ENCODE data around the gene KCNQ5.

The KCNQ5 gene

DNA sequence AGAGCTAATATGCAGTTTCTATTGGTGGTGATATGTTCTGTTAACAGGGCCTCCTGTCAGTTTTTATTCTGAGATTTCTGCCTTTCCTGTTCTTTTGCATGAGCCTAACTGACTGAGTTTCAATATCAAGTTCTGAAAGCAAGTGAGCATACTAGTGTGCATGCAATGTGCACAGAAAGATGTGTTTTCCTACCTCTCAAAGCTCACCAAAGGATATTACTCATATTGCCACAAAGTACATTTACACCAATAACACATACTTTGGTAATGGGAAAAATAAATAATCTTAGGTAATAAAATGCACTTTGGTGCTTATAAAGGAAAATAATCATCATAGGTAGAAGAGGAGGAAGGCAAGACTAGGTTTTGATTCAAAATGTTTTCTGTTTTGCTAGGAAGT is 408.4 kb downstream of the KCNQ5 start:
- Histone ChIP-seq H3K4me3 (ENCODE audit: low read depth, low read length) (no peak overlapping the region), H3K9me3 (ENCODE audit: control insufficient read depth, insufficient read depth, low read depth, low read length) (no peaks in the 10 kb centered on the region), H3K27ac (ENCODE audit: extremely low read depth, low read depth, low read length) (no peak overlapping the region), H3K36me3 (ENCODE audit: control insufficient read depth in 2 of 2, insufficient read depth in 1 of 2, low read length in 2 of 2) (no peaks in the 10 kb centered on the region), H3K4me1 (ENCODE audit: control insufficient read depth, insufficient read depth, low read length) (peaks cover 29% of the 10 kb centered on the region)
- CTCF ChIA-PET, result interaction anchor here (0.6 kb wide), 1 partner anchor 152 kb away, joined by 3 read pairs; no protein-coding TSS in a partner anchor
- POLR2A ChIA-PET, result no interaction called here
- TF ChIP-seq ZNF624 (tag by site-specific recombination; IDR thresholded peaks at IDR 0.05), result no peak
- TF ChIP-seq, protein P1, sequence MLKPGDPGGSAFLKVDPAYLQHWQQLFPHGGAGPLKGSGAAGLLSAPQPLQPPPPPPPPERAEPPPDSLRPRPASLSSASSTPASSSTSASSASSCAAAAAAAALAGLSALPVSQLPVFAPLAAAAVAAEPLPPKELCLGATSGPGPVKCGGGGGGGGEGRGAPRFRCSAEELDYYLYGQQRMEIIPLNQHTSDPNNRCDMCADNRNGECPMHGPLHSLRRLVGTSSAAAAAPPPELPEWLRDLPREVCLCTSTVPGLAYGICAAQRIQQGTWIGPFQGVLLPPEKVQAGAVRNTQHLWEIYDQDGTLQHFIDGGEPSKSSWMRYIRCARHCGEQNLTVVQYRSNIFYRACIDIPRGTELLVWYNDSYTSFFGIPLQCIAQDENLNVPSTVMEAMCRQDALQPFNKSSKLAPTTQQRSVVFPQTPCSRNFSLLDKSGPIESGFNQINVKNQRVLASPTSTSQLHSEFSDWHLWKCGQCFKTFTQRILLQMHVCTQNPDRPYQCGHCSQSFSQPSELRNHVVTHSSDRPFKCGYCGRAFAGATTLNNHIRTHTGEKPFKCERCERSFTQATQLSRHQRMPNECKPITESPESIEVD (tag by site-specific recombination; IDR thresholded peaks at IDR 0.05), result peak; percentile 57

DNA sequence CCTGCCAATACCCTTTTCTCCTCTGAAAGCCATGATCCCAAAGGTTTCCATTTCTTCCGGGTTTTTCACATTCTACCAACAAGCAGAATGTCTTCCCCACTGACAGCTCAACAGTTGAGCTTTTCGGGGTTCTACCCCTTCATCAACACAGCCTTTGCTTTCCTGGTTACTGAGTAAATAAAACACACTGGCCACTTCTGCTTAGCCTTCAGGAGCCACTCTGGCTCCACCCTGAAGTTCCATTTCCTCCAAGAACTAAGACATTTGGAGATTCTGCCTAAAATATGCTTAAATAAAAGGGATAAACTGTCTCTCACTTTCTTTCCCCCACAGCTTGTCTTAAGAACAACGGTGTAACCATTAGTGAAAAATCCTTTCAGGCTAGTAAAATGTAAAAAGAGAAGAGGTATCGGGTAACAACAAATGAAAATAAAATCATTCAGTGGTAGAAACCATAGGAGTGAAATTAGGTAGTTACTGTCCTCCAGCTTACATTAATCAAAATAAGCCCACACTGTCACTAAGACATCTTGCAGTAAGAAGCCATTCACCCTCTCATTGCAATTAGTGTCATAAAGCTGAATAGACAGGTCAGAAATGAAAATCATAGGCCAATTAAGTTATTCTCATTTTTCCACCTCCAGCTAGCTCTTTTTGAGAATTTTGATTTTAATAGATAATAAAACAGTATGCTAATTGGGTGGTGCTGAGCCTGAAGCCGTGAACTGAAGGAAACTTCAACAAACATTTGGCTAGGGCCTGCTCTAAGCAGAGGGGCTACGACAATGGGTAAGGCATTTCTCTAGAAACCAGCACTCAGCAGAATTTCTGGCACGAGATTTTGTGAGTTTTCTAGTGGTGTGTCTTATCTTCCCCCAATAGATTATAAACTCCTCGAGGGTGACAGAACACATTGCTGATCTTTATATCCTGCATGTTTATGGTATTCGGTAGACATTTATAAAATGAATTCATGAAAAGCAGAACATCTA is 409.2 kb downstream of the KCNQ5 start:
- Histone ChIP-seq H3K27ac (ENCODE audit: extremely low read depth, low read depth, low read length) (no peak overlapping the region), H3K4me3 (ENCODE audit: low read depth, low read length) (no peak overlapping the region), H3K4me1 (ENCODE audit: control insufficient read depth, insufficient read depth, low read length) (peaks cover 29% of the 10 kb centered on the region), H3K9me3 (ENCODE audit: control insufficient read depth, insufficient read depth, low read depth, low read length) (no peaks in the 10 kb centered on the region), H3K36me3 (ENCODE audit: control insufficient read depth in 2 of 2, insufficient read depth in 1 of 2, low read length in 2 of 2) (no peaks in the 10 kb centered on the region)
- ChIA-PET POLR2A (no interaction called here), CTCF (interaction anchor here (0.6 to 0.8 kb wide), 2 partner anchors 152 to 415 kb away, joined by 3 to 4 read pairs; no protein-coding TSS in a partner anchor)
- TF ChIP-seq ZBTB21 (tag by site-specific recombination; IDR thresholded peaks at IDR 0.05), result no peak
- TF ChIP-seq ZNF391 (tag by site-specific recombination; IDR thresholded peaks at IDR 0.05; ENCODE audit: borderline replicate concordance, low read depth), result no peak
- TF ChIP-seq ZNF292 (tag by site-specific recombination; IDR thresholded peaks at IDR 0.05; ENCODE audit: borderline replicate concordance, low read depth), result no peak
- TF ChIP-seq ZNF169 (tag by site-specific recombination; IDR thresholded peaks at IDR 0.05), result no peak
- no peak for TF ChIP-seq ZSCAN4 (tag by site-specific recombination; IDR thresholded peaks at IDR 0.05)
- no peak for TF ChIP-seq ZNF624 (tag by site-specific recombination; IDR thresholded peaks at IDR 0.05)
- no peak for TF ChIP-seq ZBTB17 (tag by site-specific recombination; IDR thresholded peaks at IDR 0.05)
- no peak for TF ChIP-seq ZBTB7A (tag by site-specific recombination; IDR thresholded peaks at IDR 0.05; ENCODE audit: low read depth)
- TF ChIP-seq ZNF701 (tag by site-specific recombination; IDR thresholded peaks at IDR 0.05), result no peak
- no peak for TF ChIP-seq ZNF184 (tag by site-specific recombination; IDR thresholded peaks at IDR 0.05)
- no peak for TF ChIP-seq ZEB2 (tag by site-specific recombination; IDR thresholded peaks at IDR 0.05)
- TF ChIP-seq, protein P2, sequence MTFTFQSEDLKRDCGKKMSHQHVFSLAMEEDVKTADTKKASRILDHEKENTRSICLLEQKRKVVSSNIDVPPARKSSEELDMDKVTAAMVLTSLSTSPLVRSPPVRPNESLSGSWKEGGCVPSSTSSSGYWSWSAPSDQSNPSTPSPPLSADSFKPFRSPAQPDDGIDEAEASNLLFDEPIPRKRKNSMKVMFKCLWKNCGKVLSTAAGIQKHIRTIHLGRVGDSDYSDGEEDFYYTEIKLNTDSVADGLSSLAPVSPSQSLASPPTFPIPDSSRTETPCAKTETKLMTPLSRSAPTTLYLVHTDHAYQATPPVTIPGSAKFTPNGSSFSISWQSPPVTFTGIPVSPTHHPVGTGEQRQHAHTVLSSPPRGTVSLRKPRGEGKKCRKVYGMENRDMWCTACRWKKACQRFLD (tag by site-specific recombination; IDR thresholded peaks at IDR 0.05), result no peak
- no peak for TF ChIP-seq ZNF214 (tag by site-specific recombination; IDR thresholded peaks at IDR 0.05; ENCODE audit: borderline replicate concordance)
- peak; percentile 11; the same call in 1 of the 2 replicates for TF ChIP-seq SCRT2 (tag by site-specific recombination; IDR thresholded peaks at IDR 0.05)
- no peak for TF ChIP-seq ZNF560 (tag by site-specific recombination; IDR thresholded peaks at IDR 0.05; ENCODE audit: borderline replicate concordance)
- no peak for TF ChIP-seq ZNF2 (tag by site-specific recombination; IDR thresholded peaks at IDR 0.05)
- no peak for TF ChIP-seq ZBTB26 (tag by site-specific recombination; optimal IDR thresholded peaks at IDR 0.05)
- no peak for TF ChIP-seq ZNF501 (tag by site-specific recombination; IDR thresholded peaks at IDR 0.05)
- TF ChIP-seq FEZF1 (tag by site-specific recombination; IDR thresholded peaks at IDR 0.05), result peak; percentile 33; the same call in 1 of the 2 replicates
- no peak for TF ChIP-seq ZNF146 (tag by site-specific recombination; IDR thresholded peaks at IDR 0.05)
- TF ChIP-seq SP7 (tag by site-specific recombination; IDR thresholded peaks at IDR 0.05), result no peak
- no peak for TF ChIP-seq ZNF692 (tag by site-specific recombination; IDR thresholded peaks at IDR 0.05)
- no peak for TF ChIP-seq ZNF621 (tag by site-specific recombination; IDR thresholded peaks at IDR 0.05)
- no peak for TF ChIP-seq ZNF677 (tag by site-specific recombination; IDR thresholded peaks at IDR 0.05)
- TF ChIP-seq ZNF366 (tag by site-specific recombination; conservative IDR thresholded peaks at IDR 0.05), result no peak
- no peak for TF ChIP-seq ZIC2 (tag by site-specific recombination; IDR thresholded peaks at IDR 0.05)
- TF ChIP-seq ZNF433 (tag by site-specific recombination; IDR thresholded peaks at IDR 0.05; ENCODE audit: low read depth), result no peak

All from HEK293 (cell line).